Thoracic aorta (tissue), 2 donors: ENCODE data around the gene ERGIC3. TPM values are rescaled to one million over a fixed set of nuclear protein-coding genes. Genes with fewer than 3 reads are reported as not detected.

Experiments
- ATAC-seq: fragments of 150-250 bp; one replicate; pipeline ENCODE4 v1.8.0; 2017; ENCODE audit warnings: low read depth; ENCODE audit not compliant: insufficient number of reproducible peaks, low FRiP score
- DNase-seq: peaks from one replicate; pipeline ENCODE4 v3.0.0-alpha.2; 2020; ENCODE audit warnings: low spot score
- H3K27ac ChIP-seq, 2 donors: fragments of 200-600 bp; sonication (generic); 1 replicate in 1 of 2; 2 replicates in 1 of 2; pipeline ENCODE4 v1.5.1; 2016; ENCODE audit warnings: mild to moderate bottlenecking in 2 of 2, moderate library complexity in 2 of 2
- H3K27me3 ChIP-seq: fragments of 200-600 bp; sonication (generic); replicated peaks from 2 replicates; pipeline ENCODE4 v1.6.0; 2016; ENCODE audit warnings: mild to moderate bottlenecking; ENCODE audit not compliant: insufficient read depth
- H3K36me3 ChIP-seq: fragments of 200-600 bp; sonication (generic); one replicate; pipeline ENCODE4 v1.5.1; 2016
- H3K4me1 ChIP-seq, 2 donors: fragments of 200-600 bp; sonication (generic); 1 replicate in 1 of 2; 2 replicates in 1 of 2; pipeline versions ENCODE4 v1.5.1 to v1.6.0; 2016; ENCODE audit warnings: low read depth in 2 of 2, mild to moderate bottlenecking in 1 of 2; ENCODE audit not compliant: control insufficient read depth in 1 of 2
- H3K4me3 ChIP-seq: fragments of 200-600 bp; sonication (generic); 2 replicates; pipeline ENCODE4 v1.5.1; 2016; ENCODE audit warnings: mild to moderate bottlenecking
- H3K9me3 ChIP-seq: fragments of 200-600 bp; sonication (generic); 2 replicates; pipeline ENCODE4 v1.5.1; 2016
- total RNA-seq, 2 donors: library from RNA; depleted of rRNA; stranded (reverse); fragments of >200 nt; gene quantifications; one replicate each; pipeline versions ENCODE4 v1.1.0 to v1.2.3, GENCODE V29; 2016
- TF ChIP-seq, protein P1 (sequence below): fragments of 200-600 bp; sonication (generic); IDR thresholded peaks from one replicate; pipeline ENCODE4 v1.5.1; 2019; ENCODE audit warnings: antibody characterized with exemption

ERGIC3 gene
- total RNA-seq, 2 donors from 2014 or later = 119 to 188 TPM

DNA sequence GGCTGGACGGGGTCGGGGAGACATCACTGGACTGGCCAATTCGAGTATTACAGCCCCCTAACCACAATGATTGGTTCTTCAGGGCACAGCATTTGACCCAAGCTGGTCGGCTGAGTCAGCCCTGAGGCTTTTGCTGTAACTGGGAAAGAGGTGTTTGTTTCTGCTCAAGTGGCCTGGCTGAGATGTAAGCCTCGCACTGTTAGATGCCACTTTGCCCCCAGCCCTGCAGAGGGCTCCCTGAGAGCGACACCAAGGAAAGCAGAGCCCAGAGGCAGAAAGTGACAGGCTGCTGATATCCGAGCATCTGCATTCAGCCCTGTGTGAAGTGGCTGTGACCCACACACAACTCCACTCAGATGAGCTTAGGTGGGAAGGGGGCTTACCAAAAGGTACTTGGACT is 19.4 kb downstream of the ERGIC3 start:
- H3K4me1 ChIP-seq = no peaks in the 10 kb centered on the region
- H3K27ac ChIP-seq = no peak overlapping the region
- TF ChIP-seq, protein P1, sequence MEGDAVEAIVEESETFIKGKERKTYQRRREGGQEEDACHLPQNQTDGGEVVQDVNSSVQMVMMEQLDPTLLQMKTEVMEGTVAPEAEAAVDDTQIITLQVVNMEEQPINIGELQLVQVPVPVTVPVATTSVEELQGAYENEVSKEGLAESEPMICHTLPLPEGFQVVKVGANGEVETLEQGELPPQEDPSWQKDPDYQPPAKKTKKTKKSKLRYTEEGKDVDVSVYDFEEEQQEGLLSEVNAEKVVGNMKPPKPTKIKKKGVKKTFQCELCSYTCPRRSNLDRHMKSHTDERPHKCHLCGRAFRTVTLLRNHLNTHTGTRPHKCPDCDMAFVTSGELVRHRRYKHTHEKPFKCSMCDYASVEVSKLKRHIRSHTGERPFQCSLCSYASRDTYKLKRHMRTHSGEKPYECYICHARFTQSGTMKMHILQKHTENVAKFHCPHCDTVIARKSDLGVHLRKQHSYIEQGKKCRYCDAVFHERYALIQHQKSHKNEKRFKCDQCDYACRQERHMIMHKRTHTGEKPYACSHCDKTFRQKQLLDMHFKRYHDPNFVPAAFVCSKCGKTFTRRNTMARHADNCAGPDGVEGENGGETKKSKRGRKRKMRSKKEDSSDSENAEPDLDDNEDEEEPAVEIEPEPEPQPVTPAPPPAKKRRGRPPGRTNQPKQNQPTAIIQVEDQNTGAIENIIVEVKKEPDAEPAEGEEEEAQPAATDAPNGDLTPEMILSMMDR = no peak
- H3K27me3 ChIP-seq = no peaks in the 10 kb centered on the region
- H3K9me3 ChIP-seq = no peaks in the 10 kb centered on the region
- no peak for DNase-seq
- ATAC-seq = no peak
- peaks cover 14% of the 10 kb centered on the region for H3K36me3 ChIP-seq
- no peak overlapping the region for H3K4me3 ChIP-seq

DNA sequence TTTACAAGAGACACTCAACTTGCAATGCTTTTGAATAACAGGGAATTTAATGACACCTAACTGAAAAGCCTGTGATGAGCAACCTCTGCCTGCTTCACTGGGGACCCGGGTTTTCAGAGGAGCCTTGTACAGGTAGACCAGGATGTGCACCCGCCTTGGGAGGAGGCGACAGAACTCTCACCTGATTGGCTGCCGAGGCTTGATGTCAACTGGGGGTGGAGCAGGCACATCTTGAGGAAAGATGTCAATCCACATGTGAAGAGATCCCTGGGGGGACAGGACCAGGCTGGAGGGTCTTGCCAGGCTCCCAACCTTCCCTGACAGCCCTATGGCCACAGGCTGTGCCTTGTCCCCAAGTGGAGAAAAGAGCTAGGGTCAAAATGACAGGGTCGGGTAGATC is 19.8 kb downstream of the ERGIC3 start:
- TF ChIP-seq, protein P1 = no peak

GRCh38 chr20:35562541-35563110 is 20.7 kb downstream of the ERGIC3 start:
- TF ChIP-seq, protein P1 = no peak
- Histone ChIP-seq H3K36me3 (peaks cover 3% of the 10 kb centered on the region), H3K27me3 (no peaks in the 10 kb centered on the region), H3K9me3 (no peaks in the 10 kb centered on the region), H3K4me3 (no peak overlapping the region), H3K27ac (no peak overlapping the region), H3K4me1 (no peaks in the 10 kb centered on the region)
- DNase-seq = no peak
- ATAC-seq = no peak

More for the DNA sequence above, 19.8 kb downstream of the ERGIC3 start:
- Histone ChIP-seq H3K4me1 (no peaks in the 10 kb centered on the region), H3K4me3 (no peak overlapping the region), H3K27me3 (no peaks in the 10 kb centered on the region), H3K9me3 (no peaks in the 10 kb centered on the region), H3K27ac (no peak overlapping the region), H3K36me3 (peaks cover 12% of the 10 kb centered on the region)
- DNase-seq (no peak), ATAC-seq (no peak)

DNA sequence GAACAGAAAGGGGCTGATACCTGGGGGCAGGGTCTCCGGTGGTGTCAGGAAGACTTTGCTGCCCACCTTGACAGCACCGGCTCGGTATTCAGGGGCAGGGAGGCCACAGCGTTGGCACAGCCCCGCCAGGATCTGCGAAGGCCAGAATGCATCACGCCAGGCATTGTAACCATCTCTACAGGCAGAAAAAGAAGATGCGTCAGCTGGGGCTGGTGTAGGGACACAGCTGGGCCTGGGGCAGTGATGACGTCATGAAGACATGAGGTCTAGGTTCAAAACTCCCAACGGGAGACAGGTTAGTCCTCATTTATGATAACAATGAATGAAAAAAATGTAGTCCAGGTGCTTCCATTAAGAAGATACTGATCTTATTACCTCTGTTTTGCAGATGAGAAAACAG is 22.0 kb downstream of the ERGIC3 start:
- Histone ChIP-seq H3K4me1 (no peaks in the 10 kb centered on the region), H3K27ac (no peak overlapping the region), H3K36me3 (no peaks in the 10 kb centered on the region), H3K9me3 (no peaks in the 10 kb centered on the region), H3K4me3 (no peak overlapping the region), H3K27me3 (no peaks in the 10 kb centered on the region)
- no peak for DNase-seq
- no peak for ATAC-seq
- TF ChIP-seq, protein P1 = no peak

- no peak for ATAC-seq
- Histone ChIP-seq H3K4me3 (no peak overlapping the region), H3K9me3 (no peaks in the 10 kb centered on the region), H3K4me1 (no peaks in the 10 kb centered on the region), H3K36me3 (no peaks in the 10 kb centered on the region), H3K27ac (no peak overlapping the region), H3K27me3 (no peaks in the 10 kb centered on the region)
- TF ChIP-seq, protein P1 = no peak
- DNase-seq = no peak
Observed at GRCh38 chr20:35564905-35565304, 23.0 kb downstream of the ERGIC3 start.
